ENCODE measurements around the gene ABLIM3.

Gene ABLIM3

GRCh38 chr5:149217096-149217802 lies 76.0 kb downstream of the ABLIM3 start:
- no peak for DNase-seq (ENCODE audit: low read depth in 4 of 4, low spot score in 1 of 4)

- no peak for DNase-seq (ENCODE audit: low read depth in 4 of 4, low spot score in 1 of 4)
These were observed 76.5 kb downstream of the ABLIM3 start for GRCh38 chr5:149217803-149218155.

- no peak for DNase-seq (ENCODE audit: low read depth in 4 of 4, low spot score in 1 of 4)
These were observed 78.3 kb downstream of the ABLIM3 start for GRCh38 chr5:149219584-149219983.

GRCh38 chr5:149220750-149221149 lies 79.5 kb downstream of the ABLIM3 start:
- DNase-seq (ENCODE audit: low read depth in 4 of 4, low spot score in 1 of 4), result no peak

GRCh38 chr5:149221326-149221725 lies 80.0 kb downstream of the ABLIM3 start:
- DNase-seq (ENCODE audit: low read depth in 4 of 4, low spot score in 1 of 4), result no peak

- no peak for DNase-seq (ENCODE audit: low read depth in 4 of 4, low spot score in 1 of 4)
These were observed 80.5 kb downstream of the ABLIM3 start for GRCh38 chr5:149221731-149222342.

GRCh38 chr5:149223081-149223848 lies 82.0 kb downstream of the ABLIM3 start:
- no peak for DNase-seq (ENCODE audit: low read depth in 4 of 4, low spot score in 1 of 4)

- DNase-seq (ENCODE audit: low read depth in 4 of 4, low spot score in 1 of 4), result no peak
These were observed 83.0 kb downstream of the ABLIM3 start for GRCh38 chr5:149224282-149224681.

GRCh38 chr5:149227168-149227826 lies 86.0 kb downstream of the ABLIM3 start:
- no peak for DNase-seq (ENCODE audit: low read depth in 4 of 4, low spot score in 1 of 4)

- no peak for DNase-seq (ENCODE audit: low read depth in 4 of 4, low spot score in 1 of 4)
These were observed 87.5 kb downstream of the ABLIM3 start for GRCh38 chr5:149228618-149229297.

- no peak for DNase-seq (ENCODE audit: low read depth in 4 of 4, low spot score in 1 of 4)
These were observed 88.1 kb downstream of the ABLIM3 start for GRCh38 chr5:149229298-149229937.

- no peak for DNase-seq (ENCODE audit: low read depth in 4 of 4, low spot score in 1 of 4)
These were observed 94.5 kb downstream of the ABLIM3 start for GRCh38 chr5:149235841-149236240.

GRCh38 chr5:149237662-149238061 lies 96.4 kb downstream of the ABLIM3 start:
- no peak for DNase-seq (ENCODE audit: low read depth in 4 of 4, low spot score in 1 of 4)

GRCh38 chr5:149238540-149238939 lies 97.2 kb downstream of the ABLIM3 start:
- no peak for DNase-seq (ENCODE audit: low read depth in 4 of 4, low spot score in 1 of 4)

GRCh38 chr5:149239917-149240316 lies 98.6 kb downstream of the ABLIM3 start:
- DNase-seq (ENCODE audit: low read depth in 4 of 4, low spot score in 1 of 4), result no peak

- peak; percentile 40 to 58 (median 50) for DNase-seq (ENCODE audit: low read depth in 4 of 4, low spot score in 1 of 4)
These were observed 99.2 kb downstream of the ABLIM3 start for GRCh38 chr5:149240354-149240998.

- no peak for DNase-seq (ENCODE audit: low read depth in 4 of 4, low spot score in 1 of 4)
These were observed 101.0 kb downstream of the ABLIM3 start for GRCh38 chr5:149242339-149242738.

GRCh38 chr5:149246906-149247305 lies 105.6 kb downstream of the ABLIM3 start:
- DNase-seq (ENCODE audit: low read depth in 4 of 4, low spot score in 1 of 4), result no peak

GRCh38 chr5:149247726-149248125 lies 106.4 kb downstream of the ABLIM3 start:
- no peak for DNase-seq (ENCODE audit: low read depth in 4 of 4, low spot score in 1 of 4)

- no peak for DNase-seq (ENCODE audit: low read depth in 4 of 4, low spot score in 1 of 4)
These were observed 110.3 kb downstream of the ABLIM3 start for GRCh38 chr5:149251546-149251945.

Measured in stimulated activated CD4-positive, alpha-beta T cell treated with anti-CD3 and anti-CD28 coated beads, Interleukin-1b, Interleukin-23, amount 100 ng/mL, for 24 hours (primary cell).